ENCODE results near the gene CPED1.

GRCh38 chr7:121323515-121324302, 335.2 kb downstream of the CPED1 start:
- no peak for TF ChIP-seq EZH2phosphoT487 (IDR thresholded peaks at IDR 0.05; ENCODE audit: low read length)
- TF ChIP-seq EZH2 (optimal IDR thresholded peaks at IDR 0.05; ENCODE audit: low read depth, low read length) = no peak
- TF ChIP-seq CTCF (IDR thresholded peaks at IDR 0.05; ENCODE audit: low read length) = no peak
